Activated CD4-positive, CD25-positive, alpha-beta regulatory T cell treated with anti-CD3 and anti-CD28 coated beads, Interleukin-2, amount 50 U/mL, for 24 hours (primary cell): ENCODE data around the gene P2RX6.

Source experiments
- ATAC-seq, 2 donors: fragments of 150-1000 bp; cut with Tn5 transposase; one replicate each; pipeline ENCODE4 v1.10.0; 2021; ENCODE audit warnings: mild to moderate bottlenecking in 1 of 2, moderate library complexity in 1 of 2

Gene P2RX6

DNA sequence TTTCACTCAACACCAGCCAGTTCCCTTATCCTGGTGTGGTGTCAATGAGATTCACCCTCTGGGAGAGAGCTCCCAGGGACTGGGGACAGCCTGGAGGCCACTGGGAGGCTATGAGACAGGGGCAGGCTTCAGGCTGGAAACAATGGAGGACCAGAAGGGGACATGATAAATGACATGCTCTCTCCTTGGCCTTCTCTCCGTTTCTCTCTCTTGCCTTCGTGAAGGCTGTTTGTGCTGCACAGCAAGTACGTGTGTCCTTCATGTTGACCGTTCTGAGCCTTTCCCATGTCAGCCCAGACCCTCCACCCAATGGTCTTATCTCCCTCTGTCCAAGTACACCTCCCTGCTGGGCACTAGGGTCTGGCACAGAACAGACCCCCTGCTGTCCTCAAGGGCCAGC is 34.4 kb upstream of the P2RX6 start:
- ATAC-seq, result no peak

DNA sequence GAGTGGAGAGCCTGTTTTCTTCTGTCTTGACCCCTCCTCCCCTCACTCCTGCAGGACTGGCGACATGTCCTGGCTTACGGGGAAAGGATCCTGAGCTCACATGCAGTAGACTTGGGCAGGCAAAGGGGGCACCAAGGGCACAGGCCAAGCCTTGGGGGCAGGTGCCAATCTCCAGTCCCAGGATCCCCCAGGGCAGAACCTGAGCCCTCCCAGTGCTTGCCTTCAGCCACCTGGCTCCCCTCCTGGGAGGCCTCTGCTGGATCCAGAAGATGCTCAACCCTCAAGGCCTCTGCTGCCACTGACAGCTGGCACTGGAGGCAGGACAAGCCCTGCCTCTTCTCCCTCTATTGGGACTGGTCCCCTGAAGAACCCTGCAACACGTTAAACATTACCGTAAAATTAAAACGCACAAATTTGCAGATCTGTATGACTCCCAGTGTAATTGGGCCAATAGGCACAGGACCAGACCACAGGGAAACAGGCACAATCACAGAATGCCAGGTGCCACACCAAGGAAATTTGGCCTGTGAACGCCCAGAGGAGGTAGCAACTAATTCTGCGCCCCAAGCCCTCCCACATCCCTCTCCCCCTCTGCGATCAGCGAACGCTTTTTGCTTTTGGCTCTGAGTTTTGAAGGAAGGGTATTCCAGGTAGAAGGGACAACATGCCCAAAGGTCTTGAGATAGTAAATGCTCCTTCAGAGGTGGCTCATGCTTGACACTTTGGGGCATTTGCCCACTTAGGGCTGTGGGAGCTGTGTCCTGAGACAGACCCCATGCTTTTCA is 33.8 kb upstream of the P2RX6 start:
- no peak for ATAC-seq

DNA sequence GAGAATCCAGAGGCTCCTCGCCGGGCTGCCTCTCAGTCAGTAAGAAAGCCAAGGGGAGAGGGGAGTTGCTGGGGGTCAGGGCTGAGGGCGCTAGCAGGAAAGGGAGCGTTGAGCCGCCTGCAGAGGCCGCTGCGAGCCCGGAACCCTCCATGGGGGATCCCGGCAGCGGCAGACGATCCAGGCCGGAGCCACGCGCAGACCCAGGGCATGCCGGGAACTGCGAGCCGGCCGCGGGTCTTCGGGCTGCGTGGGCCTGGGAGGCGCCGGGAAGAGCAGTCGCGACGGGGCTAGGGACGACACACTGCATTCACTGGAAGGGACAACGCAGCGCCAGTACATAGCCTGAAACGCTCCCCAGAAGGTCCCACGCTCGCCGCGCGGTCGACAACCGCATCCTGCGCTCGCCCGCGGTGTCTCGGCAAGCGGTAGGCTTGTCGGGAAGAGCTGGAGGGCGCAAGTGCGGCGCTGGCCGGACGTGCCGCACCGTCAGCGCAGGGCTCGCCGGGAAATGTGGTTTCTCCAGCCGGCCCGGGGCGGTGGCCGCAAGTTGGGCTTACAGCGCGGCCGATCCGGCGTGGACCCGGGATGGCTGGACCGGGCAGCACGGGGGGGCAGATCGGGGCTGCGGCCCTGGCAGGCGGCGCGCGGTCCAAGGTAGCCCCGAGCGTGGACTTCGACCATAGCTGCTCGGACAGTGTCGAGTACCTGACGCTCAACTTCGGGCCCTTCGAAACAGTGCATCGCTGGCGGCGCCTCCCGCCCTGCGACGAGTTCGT is 33.0 kb upstream of the P2RX6 start, which contains the start of gene LZTR1:
LZTR1 (plus strand) TSS at position 511 of the 776 bp plus-strand sequence; CDS start at position 586, 75 bp downstream.
- peak; percentile 88 for ATAC-seq

DNA sequence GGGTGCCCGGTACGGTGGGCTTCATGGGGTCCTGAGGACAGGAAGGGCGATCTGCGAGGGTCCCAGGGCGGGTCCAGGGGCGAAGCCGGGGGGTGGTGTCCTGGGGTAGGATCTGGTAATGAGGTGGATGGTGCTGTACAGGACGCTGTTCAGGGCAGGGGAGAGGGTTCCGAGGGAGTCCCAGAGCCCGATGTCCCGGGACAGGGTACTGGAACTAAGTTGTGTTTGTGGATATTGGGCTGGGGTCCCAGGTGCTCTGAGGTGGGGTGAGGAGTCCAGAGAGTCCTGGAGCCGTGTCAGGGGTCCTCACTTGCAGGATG is 32.4 kb upstream of the P2RX6 start:
- peak in 1 of 2 donors; percentile 2 for ATAC-seq

DNA sequence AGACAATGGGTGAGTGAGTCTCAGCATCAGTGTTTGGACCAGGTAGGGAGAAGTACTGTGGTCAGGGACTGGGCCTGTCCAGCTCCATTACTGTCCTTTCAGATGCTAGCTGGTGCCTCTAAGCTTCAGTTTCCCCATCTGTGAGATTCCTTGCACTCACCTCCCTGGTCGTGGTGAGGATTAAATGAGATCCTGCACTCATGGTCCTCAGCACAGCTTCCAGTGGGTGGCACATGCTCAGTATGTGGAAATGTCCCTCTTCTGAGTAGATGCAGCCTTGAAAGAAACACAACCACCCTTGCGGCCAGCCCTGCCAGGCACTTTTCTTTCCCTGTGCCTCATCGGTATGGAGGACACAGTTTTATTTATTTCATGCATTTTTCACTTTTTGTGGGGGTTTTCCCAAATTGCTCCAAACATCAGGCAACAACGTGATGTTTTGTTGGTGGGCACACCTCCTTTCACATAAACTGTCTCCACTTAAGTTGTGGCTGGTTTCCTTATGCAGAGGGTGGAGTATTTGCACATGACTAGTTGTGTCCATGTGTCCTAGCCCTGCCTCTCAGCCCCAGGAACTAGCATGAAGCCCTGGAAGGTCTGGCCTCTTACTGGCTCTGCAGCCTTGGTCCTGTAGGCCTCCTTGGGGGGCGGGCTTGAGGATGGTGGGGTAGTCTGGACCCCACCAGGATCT is 31.7 kb upstream of the P2RX6 start:
- no peak for ATAC-seq

DNA sequence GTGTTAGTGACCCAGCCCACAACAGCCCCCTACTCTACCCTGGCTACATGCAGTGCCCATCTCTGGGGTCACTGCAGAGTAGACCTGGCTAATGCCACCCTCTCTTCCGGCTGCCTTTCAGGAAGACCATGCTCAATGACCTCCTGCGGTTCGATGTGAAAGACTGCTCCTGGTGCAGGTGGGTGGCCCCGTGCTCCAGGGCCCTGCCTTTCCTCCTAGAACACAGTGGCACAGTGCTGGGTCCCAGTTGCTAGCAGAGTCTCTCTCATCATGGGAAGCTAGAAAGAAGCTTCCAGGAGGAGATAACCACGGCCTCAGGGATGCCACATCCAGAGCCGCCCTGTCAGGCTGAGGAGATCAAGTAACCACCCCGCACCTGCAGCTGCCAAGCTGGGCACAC is 29.2 kb upstream of the P2RX6 start:
- no peak for ATAC-seq

DNA sequence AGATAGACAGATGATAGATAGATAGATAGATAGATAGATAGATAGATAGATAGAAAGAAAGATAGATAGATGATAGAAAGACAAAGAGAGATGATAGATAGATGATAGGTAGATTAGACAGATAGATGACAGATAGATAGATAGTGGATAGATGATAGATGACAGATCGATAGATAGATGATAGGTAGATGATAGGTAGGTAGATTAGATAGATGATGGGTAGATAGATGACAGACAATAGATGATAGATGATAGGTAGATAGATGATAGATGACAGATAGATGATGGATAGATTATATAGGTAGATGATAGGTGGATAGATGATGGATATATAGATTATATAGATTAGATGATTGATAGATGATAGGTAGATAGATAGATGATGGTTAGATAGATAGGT is 28.6 kb upstream of the P2RX6 start:
- no peak for ATAC-seq

DNA sequence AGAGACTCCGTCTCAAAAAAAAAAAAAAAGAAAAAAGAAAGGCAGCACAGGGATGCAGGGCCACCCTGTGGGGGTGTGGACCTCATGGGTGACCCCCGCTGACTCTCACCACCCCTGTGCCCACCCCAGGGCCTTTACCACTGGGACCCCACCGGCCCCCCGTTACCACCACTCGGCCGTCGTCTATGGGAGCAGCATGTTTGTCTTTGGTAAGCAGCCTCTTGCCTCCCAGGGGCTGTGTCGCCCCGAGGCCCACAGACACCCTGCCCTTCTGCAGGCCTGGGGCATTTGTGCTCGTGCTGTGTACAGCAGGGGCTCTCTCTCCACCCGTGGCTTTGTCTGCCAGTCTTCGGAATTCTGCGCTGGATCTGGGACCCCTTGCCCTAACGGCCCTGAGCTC is 27.6 kb upstream of the P2RX6 start:
- no peak for ATAC-seq

DNA sequence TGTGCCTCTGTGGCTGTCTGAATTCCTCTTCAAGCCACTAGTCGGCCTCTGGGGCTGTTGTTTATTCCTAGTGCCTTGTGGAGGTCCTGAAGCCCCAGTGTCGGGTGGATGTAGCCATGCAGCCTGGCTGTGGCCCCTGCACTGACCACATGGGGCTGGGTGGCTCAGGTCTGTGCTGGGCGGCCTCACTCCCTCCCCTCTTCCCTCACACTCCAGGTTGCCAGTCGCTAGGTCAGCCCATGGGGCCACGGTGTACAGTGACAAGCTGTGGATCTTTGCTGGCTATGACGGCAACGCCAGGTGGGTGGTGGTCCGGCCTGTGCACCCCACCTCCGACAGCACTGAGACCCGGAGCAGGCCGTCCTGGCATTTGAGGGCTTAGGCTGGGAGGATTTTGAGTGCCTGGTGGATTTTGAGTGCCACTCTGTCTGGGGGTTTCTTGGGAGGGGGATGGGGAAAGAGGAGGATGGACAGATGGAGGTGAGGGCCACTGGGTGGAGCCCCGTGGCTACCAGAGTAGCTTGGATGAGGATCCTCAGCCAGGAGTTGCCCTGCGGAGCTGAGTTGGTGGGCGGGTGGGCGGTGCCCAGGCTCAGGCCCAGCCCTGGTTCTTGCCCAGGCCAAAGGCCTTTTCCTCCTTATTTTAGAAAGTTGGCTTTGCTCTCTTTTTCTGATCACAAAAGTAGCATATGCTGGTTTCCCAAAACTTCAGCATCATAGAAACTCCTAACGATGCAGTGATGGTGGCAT is 26.2 kb upstream of the P2RX6 start:
- ATAC-seq, result no peak

DNA sequence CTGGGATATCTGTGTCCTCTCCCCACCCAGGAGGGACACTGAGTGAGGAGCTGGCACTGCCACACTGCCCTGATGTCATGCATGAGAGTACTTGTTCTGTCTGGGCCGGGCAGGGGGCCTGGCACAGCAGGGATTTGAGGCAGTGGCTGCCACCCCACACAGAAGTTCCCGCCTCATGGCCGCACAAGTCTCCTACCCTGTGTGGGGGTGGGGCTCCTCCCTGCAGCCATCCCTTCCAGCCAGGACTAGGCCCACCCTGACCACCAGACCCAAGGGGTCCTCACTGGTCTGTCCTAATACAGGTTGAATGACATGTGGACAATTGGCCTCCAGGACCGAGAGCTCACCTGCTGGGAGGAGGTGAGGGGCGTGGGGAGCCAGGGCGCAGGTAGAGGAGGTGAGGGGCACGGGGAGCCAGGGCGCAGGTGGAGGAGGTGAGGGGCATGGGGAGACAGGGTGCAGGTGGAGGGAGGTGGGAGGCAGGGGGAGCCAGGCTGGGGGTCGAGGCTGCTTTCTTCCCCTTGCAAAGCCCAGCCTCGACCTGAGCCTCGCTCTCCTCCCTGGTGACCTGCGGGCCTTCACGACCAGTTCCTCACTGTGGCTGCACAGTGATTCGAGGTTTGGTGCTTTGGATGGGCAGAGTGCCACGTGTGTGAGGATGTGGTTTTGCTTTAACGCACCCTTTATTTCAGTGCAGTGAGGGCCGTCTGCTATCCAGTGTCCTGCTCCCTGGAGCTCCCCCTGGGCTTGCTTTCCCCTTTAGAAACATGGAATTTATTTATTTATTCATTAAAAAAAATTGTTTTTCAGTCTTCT is 25.4 kb upstream of the P2RX6 start:
- no peak for ATAC-seq

DNA sequence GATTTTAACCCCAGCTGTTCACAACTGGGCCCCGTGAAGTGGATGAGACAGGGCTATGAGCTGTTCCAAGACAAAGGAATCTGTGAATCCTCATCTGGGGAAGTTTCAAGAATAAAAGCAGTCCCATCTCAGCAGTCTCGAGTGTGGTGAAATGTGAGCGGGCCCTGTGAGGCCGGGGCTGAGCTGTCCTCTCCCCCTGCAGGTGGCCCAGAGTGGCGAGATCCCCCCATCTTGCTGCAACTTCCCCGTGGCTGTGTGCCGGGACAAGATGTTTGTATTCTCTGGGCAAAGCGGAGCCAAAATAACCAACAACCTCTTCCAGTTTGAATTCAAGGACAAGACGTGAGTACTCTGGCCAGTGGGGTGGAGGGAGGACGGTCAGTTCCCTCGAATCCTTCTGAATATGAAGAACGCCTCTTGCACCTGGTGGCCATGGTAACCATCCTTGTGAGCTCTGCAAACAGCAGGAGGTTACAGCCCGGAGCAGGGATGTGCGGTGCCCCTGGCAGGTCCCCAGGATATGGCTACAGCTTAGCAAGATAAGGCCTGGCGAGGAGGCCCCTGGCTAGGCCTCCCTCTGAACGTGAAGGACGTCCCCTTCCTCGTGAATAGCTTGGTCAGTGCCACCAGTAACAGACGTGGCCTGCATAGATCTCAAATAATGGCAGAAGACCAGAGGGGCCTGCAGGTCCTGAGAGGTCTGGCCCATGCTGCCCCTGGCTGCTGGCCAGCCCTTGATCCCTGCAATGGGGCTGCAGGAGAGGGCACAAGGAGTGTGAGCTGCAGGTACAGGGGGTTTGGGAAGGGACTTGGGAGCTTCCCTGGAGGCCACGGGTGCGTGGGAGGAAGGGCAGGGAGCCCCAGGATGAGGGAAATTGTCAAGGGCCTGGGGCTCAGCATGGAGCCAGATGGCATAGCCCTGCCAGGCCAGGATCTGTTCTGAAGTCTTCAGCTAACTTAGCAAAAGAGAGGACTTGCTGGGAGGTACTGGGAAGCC is 24.5 kb upstream of the P2RX6 start:
- no peak for ATAC-seq

DNA sequence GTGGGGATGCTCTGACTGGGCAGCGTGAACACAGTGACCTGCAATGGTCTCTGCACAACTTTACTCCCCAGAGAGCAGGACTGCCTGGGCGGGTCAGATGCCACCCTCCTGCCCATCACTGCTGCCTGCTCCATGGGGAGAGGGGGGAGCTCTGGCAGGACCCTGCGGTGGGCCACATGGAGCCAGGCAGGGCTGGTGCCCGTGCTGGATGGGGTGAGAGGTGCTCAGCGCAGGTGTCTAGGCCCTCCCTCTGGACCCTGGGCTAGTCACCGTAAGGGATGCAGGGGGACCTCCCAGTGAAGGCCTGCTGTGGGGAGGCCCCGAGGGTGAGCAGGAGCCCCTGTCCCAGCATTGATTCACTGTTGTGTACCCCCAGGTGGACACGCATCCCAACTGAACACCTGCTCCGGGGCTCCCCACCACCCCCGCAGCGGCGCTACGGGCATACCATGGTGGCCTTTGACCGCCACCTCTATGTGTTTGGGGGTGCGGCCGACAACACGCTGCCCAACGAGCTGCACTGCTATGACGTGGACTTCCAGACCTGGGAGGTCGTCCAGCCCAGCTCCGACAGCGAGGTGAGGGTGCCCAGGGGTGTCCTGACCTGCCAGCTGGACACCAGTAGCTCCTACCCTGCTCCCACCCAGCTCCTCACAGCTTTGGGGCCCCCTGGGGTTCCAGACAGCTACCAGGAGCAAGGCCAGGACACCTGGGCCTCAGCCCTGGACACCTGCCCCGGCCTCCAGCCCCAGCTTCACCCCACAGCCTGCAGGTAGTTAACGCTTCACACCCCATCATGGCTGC is 23.5 kb upstream of the P2RX6 start:
- no peak for ATAC-seq

DNA sequence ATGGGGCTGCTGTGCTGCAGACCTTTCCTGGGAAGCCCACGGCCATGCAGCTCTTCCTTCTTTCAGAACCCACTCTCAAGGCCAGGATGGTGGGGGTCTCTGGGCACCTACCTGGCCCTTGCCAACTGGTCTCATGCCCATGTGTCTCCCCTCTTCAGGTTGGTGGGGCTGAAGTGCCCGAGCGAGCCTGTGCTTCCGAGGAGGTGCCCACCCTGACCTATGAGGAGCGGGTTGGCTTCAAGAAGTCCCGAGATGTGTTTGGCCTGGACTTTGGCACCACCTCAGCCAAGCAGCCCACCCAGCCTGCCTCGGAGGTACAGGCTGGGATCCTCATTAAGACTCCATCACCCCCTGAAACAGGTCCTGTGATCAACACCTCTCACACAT is 22.9 kb upstream of the P2RX6 start:
- no peak for ATAC-seq

DNA sequence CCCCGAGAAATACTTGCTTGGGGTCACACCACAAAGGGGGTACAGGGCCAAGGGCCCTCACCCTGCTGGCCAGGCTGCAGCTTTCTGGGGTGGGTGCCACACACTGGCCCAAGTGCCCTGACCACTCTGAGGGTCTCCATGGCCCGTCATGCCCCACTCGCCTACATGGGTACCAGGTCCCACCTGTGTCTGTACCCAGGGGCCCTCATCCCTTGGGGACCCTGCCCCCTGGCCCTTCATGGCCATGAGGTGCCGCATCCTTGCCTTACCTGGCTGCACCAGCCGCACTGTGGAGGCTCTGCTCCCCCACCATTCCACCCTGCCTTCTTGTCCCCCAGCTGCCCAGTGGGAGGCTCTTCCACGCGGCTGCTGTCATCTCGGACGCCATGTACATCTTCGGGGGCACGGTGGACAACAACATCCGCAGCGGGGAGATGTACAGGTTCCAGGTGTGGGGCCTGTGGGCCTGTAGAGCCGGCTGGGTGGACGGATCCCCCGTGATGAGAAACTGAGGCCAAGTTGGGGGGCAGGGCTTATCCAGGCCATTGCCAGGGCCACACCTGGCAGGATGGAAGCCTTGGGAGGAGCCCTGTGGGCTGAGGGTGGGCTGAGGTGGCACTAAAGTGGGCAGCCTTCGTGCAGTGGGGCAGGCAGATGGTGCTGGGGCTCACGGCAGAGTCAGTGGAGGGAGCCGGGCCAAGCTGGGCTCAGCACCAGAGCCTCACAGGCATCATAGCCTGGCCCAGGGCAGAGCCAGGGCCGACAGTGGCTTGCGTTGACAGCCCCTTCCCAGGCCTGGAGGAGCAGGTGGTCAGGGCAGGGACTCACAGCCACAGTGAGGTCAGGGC is 22.3 kb upstream of the P2RX6 start:
- no peak for ATAC-seq

DNA sequence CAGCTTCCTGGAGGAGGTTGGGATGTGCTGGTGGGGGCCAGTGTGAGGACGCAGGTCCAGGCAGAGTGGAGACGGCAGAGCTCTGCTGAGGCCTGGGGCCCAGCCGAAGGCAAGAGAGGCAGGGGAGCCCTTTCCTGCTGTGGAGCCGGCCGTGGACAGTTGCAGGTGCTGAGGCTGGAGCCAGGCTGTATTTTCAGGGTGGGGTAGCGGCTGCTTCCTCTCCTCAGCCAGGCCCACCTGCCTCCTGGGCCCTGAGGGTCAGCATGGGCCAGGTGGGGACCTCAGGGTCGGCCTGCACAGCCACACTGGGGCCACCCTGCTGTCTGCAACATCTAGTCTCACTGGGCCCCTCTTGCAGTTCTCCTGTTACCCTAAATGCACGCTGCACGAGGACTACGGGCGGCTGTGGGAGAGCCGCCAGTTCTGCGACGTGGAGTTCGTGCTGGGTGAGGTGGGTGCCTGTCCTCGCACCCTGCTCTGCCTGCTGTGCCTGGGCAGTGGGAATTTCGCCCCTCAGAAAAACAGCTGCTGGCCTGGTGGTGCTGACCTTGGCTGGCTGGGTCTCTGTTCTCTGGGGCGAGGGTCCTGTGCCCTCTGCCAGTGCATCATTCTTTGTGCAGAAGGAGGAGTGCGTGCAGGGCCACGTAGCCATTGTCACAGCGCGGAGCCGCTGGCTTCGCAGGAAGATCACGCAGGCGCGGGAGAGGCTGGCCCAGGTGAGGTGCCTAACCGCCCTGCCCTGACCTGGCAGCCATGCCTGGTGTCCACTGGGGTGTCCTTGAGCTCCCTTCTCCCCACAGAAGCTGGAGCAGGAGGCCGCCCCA is 21.4 kb upstream of the P2RX6 start:
- ATAC-seq, result no peak

DNA sequence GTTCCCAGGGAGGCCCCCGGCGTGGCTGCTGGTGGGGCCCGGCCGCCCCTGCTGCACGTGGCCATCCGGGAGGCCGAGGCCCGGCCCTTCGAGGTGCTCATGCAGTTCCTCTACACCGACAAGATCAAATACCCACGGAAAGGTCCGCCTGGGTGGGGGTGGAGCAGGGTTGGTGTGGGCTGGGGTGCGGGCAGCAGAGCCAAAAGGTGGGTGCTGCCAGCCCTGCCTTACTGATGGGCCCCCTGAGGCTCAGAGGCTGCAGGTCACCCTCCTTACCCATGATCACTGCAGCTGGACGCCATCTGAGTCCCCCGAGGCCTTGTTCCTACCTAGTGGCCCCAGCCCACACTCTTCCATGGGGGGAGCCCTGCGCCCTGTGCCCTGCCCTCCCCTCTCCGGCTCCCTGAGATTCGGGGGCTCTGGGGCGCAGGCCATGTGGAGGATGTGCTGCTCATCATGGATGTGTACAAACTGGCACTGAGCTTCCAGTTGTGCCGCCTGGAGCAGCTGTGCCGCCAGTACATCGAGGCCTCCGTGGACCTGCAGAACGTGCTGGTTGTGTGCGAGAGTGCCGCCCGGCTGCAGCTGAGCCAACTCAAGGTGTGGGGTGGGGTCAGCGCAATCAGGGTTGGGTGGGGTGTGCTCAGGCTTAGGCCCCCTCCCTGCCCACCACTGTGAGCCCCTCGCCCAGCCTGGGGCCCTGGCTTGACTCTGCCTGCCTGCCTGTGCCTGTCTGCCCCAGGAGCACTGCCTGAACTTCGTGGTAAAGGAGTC is 20.6 kb upstream of the P2RX6 start:
- no peak for ATAC-seq

DNA sequence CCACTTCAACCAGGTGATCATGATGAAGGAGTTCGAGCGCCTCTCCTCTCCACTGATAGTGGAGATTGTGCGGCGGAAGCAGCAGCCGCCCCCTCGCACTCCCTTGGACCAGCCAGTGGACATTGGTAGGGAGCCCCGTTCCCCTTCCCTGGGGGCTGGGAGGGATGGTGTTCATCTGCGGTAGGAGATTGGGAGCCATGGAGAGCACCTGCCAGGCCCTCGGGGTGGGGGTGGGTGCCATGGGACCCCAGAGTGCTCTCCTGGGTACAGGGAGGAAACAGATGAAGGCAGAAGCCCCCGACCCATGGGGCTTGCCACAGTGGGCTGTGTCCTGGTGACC is 20.1 kb upstream of the P2RX6 start:
- no peak for ATAC-seq
